ENCODE results near the gene POU2AF3. TPM values are rescaled to one million over a fixed set of nuclear protein-coding genes. Genes with fewer than 3 reads are reported as not detected.
"Not testable (repeated sequence)": the region's sequence is repeated elsewhere in the genome, so short reads cannot be mapped to it uniquely, and the experiment has no call there.

Gene POU2AF3
- total RNA-seq, 1 donor from 2014 or later: 2.6 TPM

DNA sequence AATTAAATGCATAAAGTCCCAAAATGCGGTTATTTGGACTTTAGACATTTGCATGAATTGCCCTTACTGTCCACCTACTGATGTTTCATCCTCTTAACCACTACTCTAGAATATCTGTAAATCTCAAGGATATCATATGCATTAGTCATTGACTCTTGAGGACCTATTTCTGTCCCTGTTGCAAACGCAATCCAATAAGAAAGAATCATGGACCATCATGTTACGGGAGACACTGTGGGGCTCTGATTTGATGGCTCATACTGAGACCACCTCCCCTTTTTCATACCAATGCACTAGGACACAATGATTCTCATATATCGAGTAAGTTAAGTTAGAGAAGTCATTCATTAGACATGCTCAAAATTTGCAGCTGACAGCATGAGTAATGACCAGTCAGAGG lies 38.5 kb upstream of the POU2AF3 start:
- peaks cover 3% of the 10 kb centered on the region for H3K27me3 Mint-ChIP-seq
- DNase-seq (ENCODE audit: extremely low spot score, unreplicated experiment): no peak
- no peaks in the 10 kb centered on the region for H3K36me3 Mint-ChIP-seq

DNA sequence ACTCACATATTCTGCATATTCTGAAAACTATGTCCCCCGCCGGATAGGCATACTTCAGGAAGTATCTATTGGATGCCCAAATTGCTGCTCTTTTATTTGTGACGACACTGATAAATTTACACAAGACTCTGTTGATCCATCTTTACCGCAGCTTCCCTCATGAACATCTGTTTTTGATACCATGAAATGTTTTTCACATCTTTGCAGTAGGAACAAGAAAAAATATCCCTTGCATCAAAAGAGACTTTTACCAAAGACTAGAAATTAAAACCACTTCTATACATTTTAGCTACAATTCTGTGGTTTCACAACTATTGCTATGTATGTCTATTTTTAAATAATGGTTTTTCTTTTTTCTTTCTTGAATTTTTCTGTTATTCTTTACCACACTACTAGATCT lies 37.5 kb upstream of the POU2AF3 start:
- peaks cover 3% of the 10 kb centered on the region for H3K27me3 Mint-ChIP-seq
- DNase-seq (ENCODE audit: extremely low spot score, unreplicated experiment): no peak
- H3K36me3 Mint-ChIP-seq: no peaks in the 10 kb centered on the region
- H3K4me3 Mint-ChIP-seq: no peak overlapping the region
- peaks cover 3% of the 10 kb centered on the region for H3K4me1 Mint-ChIP-seq (ENCODE audit: unreplicated experiment)
- TF ChIP-seq, protein P1, sequence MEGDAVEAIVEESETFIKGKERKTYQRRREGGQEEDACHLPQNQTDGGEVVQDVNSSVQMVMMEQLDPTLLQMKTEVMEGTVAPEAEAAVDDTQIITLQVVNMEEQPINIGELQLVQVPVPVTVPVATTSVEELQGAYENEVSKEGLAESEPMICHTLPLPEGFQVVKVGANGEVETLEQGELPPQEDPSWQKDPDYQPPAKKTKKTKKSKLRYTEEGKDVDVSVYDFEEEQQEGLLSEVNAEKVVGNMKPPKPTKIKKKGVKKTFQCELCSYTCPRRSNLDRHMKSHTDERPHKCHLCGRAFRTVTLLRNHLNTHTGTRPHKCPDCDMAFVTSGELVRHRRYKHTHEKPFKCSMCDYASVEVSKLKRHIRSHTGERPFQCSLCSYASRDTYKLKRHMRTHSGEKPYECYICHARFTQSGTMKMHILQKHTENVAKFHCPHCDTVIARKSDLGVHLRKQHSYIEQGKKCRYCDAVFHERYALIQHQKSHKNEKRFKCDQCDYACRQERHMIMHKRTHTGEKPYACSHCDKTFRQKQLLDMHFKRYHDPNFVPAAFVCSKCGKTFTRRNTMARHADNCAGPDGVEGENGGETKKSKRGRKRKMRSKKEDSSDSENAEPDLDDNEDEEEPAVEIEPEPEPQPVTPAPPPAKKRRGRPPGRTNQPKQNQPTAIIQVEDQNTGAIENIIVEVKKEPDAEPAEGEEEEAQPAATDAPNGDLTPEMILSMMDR (conservative IDR thresholded peaks at IDR 0.05): no peak
- no peaks in the 10 kb centered on the region for H3K9me3 Mint-ChIP-seq
- H3K27ac Mint-ChIP-seq: no peak overlapping the region

More for the DNA sequence above, 38.5 kb upstream of the POU2AF3 start:
- TF ChIP-seq, protein P1 (conservative IDR thresholded peaks at IDR 0.05): no peak
- Mint-ChIP-seq H3K27ac (no peak overlapping the region), H3K4me3 (no peak overlapping the region), H3K4me1 (ENCODE audit: unreplicated experiment) (peaks cover 3% of the 10 kb centered on the region), H3K9me3 (no peaks in the 10 kb centered on the region)

DNA sequence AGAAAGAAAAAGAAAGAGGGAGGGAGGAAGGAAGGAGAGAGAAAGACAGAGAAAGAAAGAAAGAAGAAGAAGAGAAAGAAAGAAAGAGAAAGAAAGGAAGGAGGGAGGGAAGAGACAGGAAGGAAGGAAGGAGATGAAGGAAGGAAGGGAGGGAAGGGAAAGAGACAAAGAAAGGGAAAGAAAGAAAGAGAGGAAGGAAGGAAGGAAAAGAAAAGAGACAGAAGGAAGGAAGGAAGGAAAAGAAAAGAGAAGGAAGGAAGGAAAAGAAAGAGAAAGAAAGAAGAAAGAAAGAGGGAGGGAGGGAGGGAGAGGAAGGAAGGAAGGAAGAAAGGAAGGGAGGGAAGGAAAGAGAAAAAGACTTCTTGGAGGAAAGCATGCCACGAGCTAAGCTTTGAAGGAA lies 33.7 kb upstream of the POU2AF3 start:
- Mint-ChIP-seq H3K27me3 (peaks cover 3% of the 10 kb centered on the region), H3K4me1 (ENCODE audit: unreplicated experiment) (peaks cover 3% of the 10 kb centered on the region), H3K4me3 (no peak overlapping the region), H3K36me3 (no peaks in the 10 kb centered on the region), H3K27ac (no peak overlapping the region), H3K9me3 (no peaks in the 10 kb centered on the region)
- TF ChIP-seq, protein P1 (conservative IDR thresholded peaks at IDR 0.05): no peak
- DNase-seq (ENCODE audit: extremely low spot score, unreplicated experiment): no peak

DNA sequence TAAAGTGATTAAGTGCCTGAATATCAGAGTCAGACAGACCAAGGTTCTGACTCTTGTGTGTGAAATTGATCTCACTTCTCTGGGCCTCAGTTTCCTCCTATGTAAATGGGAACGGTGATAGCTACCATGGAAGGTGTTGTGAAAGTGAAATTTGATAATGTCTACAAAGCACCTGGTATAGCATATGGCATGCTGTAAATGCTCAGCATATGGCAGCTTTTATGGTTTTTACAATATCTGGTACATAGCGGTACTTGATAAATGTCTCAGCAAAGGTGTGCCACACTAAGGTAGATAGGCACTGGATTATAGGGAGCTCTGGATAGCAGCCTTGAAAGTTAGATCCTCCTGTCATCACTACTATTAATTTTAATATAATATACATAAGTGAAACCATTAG lies 32.9 kb upstream of the POU2AF3 start:
- DNase-seq (ENCODE audit: extremely low spot score, unreplicated experiment): no peak
- Mint-ChIP-seq H3K4me1 (ENCODE audit: unreplicated experiment) (peaks cover 3% of the 10 kb centered on the region), H3K36me3 (no peaks in the 10 kb centered on the region), H3K27ac (no peak overlapping the region), H3K4me3 (no peak overlapping the region), H3K9me3 (no peaks in the 10 kb centered on the region), H3K27me3 (peaks cover 3% of the 10 kb centered on the region)
- TF ChIP-seq, protein P1 (conservative IDR thresholded peaks at IDR 0.05): no peak

DNA sequence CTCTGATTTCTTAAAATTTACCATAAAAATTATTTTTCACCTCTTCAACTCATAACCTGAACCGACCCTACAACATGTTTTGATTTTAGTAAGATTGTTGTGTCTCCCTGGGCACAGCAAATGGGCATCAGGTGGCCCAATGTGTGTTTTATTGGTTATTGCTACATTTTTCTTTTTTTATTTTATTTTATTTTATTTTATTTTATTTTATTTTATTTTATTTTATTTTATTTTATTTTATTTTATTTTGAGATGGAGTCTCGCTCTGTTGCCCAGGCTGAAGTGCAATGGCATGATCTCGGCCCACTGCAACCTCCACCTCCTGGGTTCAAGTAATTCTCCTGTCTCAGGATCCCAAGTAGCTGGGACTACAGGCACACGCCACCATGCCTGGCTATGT lies 30.0 kb upstream of the POU2AF3 start:
- not testable (repeated sequence) for H3K4me3 Mint-ChIP-seq; H3K27me3 Mint-ChIP-seq; H3K9me3 Mint-ChIP-seq; H3K36me3 Mint-ChIP-seq; DNase-seq (ENCODE audit: extremely low spot score, unreplicated experiment); H3K4me1 Mint-ChIP-seq (ENCODE audit: unreplicated experiment); H3K27ac Mint-ChIP-seq

DNA sequence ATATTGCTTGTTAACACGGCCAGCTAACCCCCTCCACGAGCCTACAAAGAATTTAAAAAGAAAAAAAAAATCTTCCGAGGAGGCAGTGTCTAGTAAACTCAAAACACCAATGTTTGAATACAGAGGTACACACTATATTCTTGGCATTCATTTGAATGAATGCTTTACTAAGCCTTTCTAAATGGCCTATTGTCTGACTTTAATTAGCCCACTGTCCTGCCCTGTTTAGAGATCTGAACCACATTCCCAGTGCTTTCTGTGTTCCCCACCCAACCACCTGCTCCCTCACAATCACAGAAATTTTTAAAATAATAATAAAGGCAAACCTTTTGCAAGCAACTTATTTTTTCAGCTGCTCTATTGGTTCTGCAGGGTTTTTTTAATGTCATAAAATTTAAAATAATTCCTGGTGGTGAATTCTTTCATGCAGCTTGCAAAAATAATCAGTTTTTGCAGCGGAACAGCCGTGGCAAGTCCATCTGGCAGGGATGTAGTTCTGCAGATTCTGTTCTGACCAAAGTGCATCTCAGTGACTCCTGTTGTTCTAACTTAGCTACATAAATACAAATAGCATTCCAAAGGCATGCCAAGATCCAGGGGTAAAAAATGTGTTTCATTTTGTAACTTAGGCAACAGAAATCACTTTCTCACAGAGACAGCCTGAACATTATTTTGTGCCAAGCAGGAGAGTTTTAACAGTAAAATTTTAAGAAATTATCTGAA lies 29.0 kb upstream of the POU2AF3 start:
- H3K27ac Mint-ChIP-seq: no peak overlapping the region
- TF ChIP-seq, protein P1 (conservative IDR thresholded peaks at IDR 0.05): no peak

More for the DNA sequence above, 29.0 kb upstream of the POU2AF3 start:
- Mint-ChIP-seq H3K4me3 (no peak overlapping the region), H3K27me3 (no peaks in the 10 kb centered on the region), H3K4me1 (ENCODE audit: unreplicated experiment) (no peaks in the 10 kb centered on the region), H3K9me3 (no peaks in the 10 kb centered on the region), H3K36me3 (no peaks in the 10 kb centered on the region)
- no peak for DNase-seq (ENCODE audit: extremely low spot score, unreplicated experiment)
